GM08714 (cell line): ENCODE data around the gene CADM1.

Experiments
- H3K4me3 ChIP-seq: fragments of 200-500 bp; sonication (Bioruptor generic); 2 replicates; pipeline ENCODE4 v1.5.1; 2014; ENCODE audit warnings: mild to moderate bottlenecking, low read length, inconsistent platforms
- ZNF274 ChIP-seq: IDR thresholded peaks from 2 replicates; pipeline ENCODE4 v1.6.1; 2012; ENCODE audit warnings: mild to moderate bottlenecking, low read depth, low read length

The CADM1 gene

DNA sequence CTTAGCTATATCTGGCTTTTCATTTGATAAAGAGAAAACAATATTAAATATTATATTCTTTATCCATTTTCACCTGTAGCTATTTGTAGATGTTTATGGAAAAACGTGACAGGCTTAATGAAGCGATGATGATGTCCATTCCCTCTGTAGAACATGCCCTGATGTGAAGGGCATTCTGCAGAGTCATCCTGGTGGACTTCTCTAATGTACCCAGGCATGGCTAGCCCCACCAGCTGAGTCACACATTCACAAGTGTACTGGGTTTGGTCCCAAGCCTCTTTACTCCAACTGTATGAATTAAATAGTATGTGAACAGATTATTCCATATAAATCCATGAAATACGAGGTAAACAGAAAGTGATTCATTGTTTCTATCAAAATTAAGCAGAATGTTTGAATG, 139.3 kb downstream of the CADM1 start:
- TF ChIP-seq ZNF274, result no peak
- H3K4me3 ChIP-seq, result no peak overlapping the region

- H3K4me3 ChIP-seq, result no peak overlapping the region
- TF ChIP-seq ZNF274, result no peak
Measured at GRCh38 chr11:115363921-115364320, 140.3 kb downstream of the CADM1 start.

GRCh38 chr11:115363426-115363825, 140.8 kb downstream of the CADM1 start:
- no peak for TF ChIP-seq ZNF274
- H3K4me3 ChIP-seq, result no peak overlapping the region

- no peak for TF ChIP-seq ZNF274
- no peak overlapping the region for H3K4me3 ChIP-seq
Measured at GRCh38 chr11:115362997-115363396, 141.2 kb downstream of the CADM1 start.

DNA sequence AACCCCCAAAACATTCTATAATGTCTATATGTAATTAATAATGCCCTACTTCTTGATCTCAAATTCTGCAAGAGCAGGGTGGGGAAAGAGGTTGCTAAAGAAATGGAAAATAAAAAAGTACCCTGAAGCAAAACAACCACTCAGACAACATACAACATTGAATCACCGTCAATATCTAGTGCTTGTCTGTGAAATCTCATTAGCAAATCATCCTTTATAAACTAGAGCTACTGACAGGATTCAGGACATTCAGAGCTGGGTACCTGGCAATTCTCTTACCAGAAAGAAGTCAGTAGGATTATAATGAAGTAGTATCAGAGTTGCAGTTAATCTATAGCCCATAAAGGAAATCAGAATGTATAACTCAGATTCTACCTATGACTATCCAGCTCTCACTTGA, 143.2 kb downstream of the CADM1 start:
- no peak for TF ChIP-seq ZNF274
- no peak overlapping the region for H3K4me3 ChIP-seq

- no peak for TF ChIP-seq ZNF274
- no peak overlapping the region for H3K4me3 ChIP-seq
Measured at GRCh38 chr11:115360186-115360824, 143.9 kb downstream of the CADM1 start.

GRCh38 chr11:115357066-115357465, 147.1 kb downstream of the CADM1 start:
- no peak for TF ChIP-seq ZNF274
- no peak overlapping the region for H3K4me3 ChIP-seq

DNA sequence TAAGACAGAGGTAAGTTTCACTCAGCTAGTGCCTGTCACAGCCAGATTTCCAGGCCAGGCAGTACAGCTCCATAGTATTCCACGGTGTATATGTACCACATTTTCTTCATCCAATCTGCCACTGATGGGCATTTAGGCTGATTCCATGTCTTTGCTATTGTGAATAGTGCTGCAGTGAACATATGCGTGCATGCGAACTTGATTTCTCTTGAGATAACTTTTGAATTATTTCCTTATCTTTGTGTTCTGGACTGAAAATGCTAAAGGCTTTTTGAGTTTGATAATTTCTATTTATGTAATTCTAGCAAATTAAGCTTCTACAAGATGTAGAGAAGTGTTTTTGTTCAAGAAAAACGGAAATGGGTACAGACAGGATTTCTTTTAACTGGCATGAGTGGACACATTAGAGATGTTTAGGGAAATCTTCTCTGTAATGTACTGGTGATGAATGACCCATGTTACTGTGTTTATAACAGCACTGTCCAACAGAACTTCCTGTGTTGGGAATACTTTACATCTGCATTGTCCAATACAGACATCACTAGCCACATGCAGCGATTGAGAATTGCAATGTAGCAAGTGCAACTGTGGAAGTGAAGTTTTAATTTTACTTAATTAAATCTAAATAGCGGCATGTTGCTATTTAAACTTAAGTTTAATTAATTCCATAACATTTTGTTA, 151.3 kb downstream of the CADM1 start:
- H3K4me3 ChIP-seq, result no peak overlapping the region
- no peak for TF ChIP-seq ZNF274

DNA sequence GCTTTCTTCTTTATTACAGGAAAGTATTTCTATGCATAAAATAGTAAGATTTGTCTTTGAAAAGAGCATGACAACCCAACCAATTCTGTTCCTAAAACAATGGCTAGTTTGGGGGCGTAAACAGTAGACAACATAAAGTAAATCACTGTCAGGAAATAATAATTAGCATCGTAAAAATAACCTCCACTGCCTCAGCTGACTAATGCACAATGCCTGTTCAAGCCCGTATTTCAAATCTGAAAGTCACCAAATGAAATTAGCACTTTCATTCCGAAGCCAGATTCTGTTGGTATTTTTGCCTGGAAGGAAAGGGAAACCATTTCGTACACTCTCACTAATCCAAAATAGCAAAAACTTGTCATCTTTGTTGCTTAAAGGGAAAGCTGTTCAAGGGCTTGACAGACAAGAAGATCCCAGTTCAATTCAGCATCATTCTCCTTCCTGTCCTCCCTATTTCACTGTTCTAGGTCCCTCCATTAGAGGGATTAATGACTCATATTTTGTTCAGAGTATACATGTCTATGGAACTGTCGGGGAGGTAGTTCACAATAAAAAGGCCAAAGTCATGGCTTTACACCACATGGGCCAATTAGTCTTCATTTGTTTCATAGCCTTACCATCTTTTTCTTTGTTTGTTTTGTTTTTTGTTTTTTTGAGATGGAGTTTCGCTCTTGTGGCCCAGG, 154.7 kb downstream of the CADM1 start:
- H3K4me3 ChIP-seq, result no peak overlapping the region
- TF ChIP-seq ZNF274, result no peak

GRCh38 chr11:115348416-115348815, 155.8 kb downstream of the CADM1 start:
- H3K4me3 ChIP-seq, result no peak overlapping the region
- no peak for TF ChIP-seq ZNF274

GRCh38 chr11:115347106-115347505, 157.1 kb downstream of the CADM1 start:
- no peak for TF ChIP-seq ZNF274
- no peak overlapping the region for H3K4me3 ChIP-seq

DNA sequence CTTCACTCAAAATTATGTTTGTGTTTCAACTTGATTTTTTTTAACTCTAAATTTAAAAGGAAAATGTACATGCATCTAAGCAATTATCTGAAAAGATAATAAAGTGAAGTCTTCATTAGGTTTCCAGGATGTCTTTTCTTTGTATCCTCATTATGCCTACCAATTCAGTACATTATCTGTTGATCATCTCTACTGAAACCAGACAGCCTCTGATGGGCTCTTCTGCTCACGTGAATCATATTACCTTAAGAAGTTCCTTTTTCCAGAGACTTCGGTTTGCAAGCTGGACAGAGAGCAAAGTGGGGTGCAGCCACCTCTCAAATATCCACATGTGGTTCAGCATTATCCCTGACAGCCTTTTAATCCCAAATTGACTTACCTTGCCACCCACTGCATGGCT, 158.4 kb downstream of the CADM1 start:
- no peak for TF ChIP-seq ZNF274

GRCh38 chr11:115345361-115345760, 158.9 kb downstream of the CADM1 start:
- H3K4me3 ChIP-seq, result no peak overlapping the region
- no peak for TF ChIP-seq ZNF274

More for the DNA sequence above, 158.4 kb downstream of the CADM1 start:
- no peak overlapping the region for H3K4me3 ChIP-seq

- no peak overlapping the region for H3K4me3 ChIP-seq
- no peak for TF ChIP-seq ZNF274
Measured at GRCh38 chr11:115344846-115345245, 159.4 kb downstream of the CADM1 start.

DNA sequence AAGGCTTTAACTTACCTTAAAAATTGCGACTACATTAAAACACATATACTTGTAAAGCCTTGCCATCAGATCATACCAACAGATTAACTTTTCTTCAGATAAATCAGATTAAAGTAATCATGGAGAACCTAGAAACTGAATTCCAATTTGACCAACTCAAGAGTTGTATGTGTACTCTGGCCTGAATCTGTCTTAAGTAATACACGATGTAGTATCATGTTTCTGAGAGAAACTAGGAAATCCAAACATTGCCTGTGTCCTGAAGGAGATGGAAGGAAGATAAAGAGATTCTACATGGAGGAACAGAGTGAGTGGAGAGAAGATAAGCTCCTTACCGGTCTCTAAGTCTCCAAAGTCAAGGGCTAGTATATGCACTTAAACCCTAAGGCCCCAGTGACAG, 162.1 kb downstream of the CADM1 start:
- no peak overlapping the region for H3K4me3 ChIP-seq
- TF ChIP-seq ZNF274, result no peak
